DOHH2 (cell line): Measurements from ENCODE around the gene CIT.

Experiments
- EZH2phosphoT487 ChIP-seq: fragments of 200-600 bp; sonication (generic); IDR thresholded peaks from 2 replicates; pipeline ENCODE4 v1.6.1; 2017; ENCODE audit warnings: borderline replicate concordance, mild to moderate bottlenecking, antibody characterized with exemption, low read length, moderate library complexity, mixed read lengths
- TF ChIP-seq, protein P1 (sequence below): fragments of 200-600 bp; sonication (generic); IDR thresholded peaks from one replicate; pipeline ENCODE4 v1.5.1; 2014; ENCODE audit warnings: antibody characterized with exemption, mild to moderate bottlenecking, low read depth, low read length; ENCODE audit not compliant: poor library complexity, severe bottlenecking

DNA sequence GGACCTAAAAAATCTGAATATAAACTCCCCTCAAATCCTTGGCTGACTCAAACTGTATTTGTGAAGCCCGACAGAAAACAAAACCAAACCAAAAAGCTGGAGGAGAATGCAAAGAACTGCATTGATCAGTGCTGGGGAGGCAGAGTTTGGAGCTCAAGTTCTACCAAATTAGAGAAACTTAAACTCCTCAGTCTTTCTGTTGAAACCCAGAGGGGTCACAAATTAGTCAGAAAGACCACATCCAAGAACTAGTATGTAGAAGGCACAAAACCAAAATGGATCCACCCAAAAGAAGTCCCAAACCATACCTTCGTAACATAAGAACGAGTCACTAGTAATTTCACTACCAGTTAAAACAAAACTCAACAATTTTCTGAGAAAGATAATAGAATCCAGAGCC lies 224.5 kb downstream of the CIT start:
- TF ChIP-seq, protein P1, sequence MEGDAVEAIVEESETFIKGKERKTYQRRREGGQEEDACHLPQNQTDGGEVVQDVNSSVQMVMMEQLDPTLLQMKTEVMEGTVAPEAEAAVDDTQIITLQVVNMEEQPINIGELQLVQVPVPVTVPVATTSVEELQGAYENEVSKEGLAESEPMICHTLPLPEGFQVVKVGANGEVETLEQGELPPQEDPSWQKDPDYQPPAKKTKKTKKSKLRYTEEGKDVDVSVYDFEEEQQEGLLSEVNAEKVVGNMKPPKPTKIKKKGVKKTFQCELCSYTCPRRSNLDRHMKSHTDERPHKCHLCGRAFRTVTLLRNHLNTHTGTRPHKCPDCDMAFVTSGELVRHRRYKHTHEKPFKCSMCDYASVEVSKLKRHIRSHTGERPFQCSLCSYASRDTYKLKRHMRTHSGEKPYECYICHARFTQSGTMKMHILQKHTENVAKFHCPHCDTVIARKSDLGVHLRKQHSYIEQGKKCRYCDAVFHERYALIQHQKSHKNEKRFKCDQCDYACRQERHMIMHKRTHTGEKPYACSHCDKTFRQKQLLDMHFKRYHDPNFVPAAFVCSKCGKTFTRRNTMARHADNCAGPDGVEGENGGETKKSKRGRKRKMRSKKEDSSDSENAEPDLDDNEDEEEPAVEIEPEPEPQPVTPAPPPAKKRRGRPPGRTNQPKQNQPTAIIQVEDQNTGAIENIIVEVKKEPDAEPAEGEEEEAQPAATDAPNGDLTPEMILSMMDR = no peak
- TF ChIP-seq EZH2phosphoT487 = no peak
